Measurements from ENCODE around the gene KATNAL2.
A peak's percentile ranks its signal among the peaks of the same experiment; 100 is the strongest.

Gene KATNAL2

DNA sequence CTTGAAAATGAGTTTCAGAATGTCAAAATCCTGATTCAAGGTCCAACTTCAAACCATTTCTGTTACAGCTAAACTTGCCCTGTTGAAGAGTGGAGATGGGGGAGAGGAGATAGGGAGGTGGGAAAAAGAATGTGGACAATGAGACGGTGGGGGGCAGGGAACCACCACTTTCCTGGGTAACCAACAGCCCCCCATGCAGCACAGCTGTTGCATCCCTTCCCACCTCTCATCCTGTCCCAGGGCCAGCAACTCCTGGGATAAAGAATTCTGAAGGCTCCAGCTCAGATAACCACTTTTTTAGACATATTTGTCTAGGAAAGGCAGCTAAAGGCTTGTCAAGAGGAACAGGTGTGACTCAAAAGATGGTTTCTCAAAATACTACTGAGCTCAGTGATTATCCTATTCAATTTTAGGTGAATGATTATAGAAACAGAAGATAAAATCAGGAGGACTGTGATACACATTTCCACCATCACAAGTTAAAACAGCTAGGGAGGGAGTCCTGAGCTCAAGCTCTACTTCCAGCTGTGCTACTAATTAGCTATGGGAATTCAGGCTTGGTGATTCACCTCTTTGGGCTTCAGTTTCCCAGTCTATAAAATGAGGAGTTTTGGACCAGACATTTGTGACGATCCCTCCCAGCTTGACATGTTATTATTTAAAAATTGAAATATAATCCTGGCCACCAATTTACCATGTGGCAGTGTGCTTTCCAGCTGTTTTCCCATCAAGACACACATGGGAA is 196.6 kb downstream of the KATNAL2 start:
- no peaks in the 10 kb centered on the region for H3K4me1 ChIP-seq (ENCODE audit: control insufficient read depth, insufficient read depth, low read length)
- H3K9ac ChIP-seq (ENCODE audit: low read length): no peak overlapping the region
- H3K27ac ChIP-seq (ENCODE audit: low read depth, low read length): no peak overlapping the region
- no peaks in the 10 kb centered on the region for H3K27me3 ChIP-seq (ENCODE audit: control insufficient read depth, insufficient read depth, low read length)
- peaks cover 9% of the 10 kb centered on the region for H3K36me3 ChIP-seq (ENCODE audit: control insufficient read depth, insufficient read depth, low read length)
- H3K4me3 ChIP-seq (ENCODE audit: low read length): no peak overlapping the region

DNA sequence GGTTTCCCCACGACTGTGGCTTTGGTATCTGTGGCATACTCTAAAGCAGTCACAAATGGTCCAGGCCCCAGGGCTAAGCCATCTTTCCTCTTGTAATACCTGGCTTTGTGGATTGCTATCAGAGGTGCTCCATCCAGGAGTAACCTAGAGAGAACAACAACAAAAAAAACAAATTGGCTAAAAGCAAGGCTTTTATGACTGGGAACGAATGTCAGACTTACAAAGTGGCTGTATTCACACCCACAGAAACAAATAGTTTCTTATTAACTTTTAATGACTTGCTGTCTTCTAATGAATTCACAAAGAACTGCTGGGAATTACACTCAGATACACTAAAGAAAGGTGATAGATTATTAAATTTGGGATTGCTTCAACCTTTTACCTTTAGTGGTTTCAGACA is 197.8 kb downstream of the KATNAL2 start:
- H3K36me3 ChIP-seq (ENCODE audit: control insufficient read depth, insufficient read depth, low read length): peaks cover 7% of the 10 kb centered on the region
- no peak overlapping the region for H3K9ac ChIP-seq (ENCODE audit: low read length)
- H3K4me1 ChIP-seq (ENCODE audit: control insufficient read depth, insufficient read depth, low read length): no peaks in the 10 kb centered on the region
- H3K4me3 ChIP-seq (ENCODE audit: low read length): no peak overlapping the region
- H3K27me3 ChIP-seq (ENCODE audit: control insufficient read depth, insufficient read depth, low read length): no peaks in the 10 kb centered on the region
- H3K27ac ChIP-seq (ENCODE audit: low read depth, low read length): no peak overlapping the region

DNA sequence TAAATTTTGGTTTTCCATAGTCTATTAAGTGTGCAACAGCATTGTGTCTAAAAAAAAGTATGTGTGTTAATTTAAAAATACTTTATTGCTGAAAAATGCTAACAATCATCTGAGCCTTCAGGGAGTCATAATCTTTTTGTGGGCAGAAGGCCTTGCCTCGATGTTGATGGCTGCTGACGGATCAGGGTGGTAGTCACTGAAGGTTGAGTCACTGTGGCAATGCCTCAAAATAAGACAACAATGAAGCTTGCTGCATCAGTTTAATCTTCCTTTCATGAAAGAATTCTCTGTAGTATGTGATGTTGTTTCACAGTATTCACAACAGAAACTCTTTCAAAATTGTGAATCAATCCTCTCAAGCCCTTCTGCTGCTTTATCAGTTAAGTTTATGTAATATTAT is 201.6 kb downstream of the KATNAL2 start:
- Histone ChIP-seq H3K27me3 (ENCODE audit: control insufficient read depth, insufficient read depth, low read length) (no peaks in the 10 kb centered on the region), H3K27ac (ENCODE audit: low read depth, low read length) (no peak overlapping the region), H3K4me1 (ENCODE audit: control insufficient read depth, insufficient read depth, low read length) (no peaks in the 10 kb centered on the region), H3K36me3 (ENCODE audit: control insufficient read depth, insufficient read depth, low read length) (peaks cover 3% of the 10 kb centered on the region), H3K9ac (ENCODE audit: low read length) (no peak overlapping the region), H3K4me3 (ENCODE audit: low read length) (no peak overlapping the region)

DNA sequence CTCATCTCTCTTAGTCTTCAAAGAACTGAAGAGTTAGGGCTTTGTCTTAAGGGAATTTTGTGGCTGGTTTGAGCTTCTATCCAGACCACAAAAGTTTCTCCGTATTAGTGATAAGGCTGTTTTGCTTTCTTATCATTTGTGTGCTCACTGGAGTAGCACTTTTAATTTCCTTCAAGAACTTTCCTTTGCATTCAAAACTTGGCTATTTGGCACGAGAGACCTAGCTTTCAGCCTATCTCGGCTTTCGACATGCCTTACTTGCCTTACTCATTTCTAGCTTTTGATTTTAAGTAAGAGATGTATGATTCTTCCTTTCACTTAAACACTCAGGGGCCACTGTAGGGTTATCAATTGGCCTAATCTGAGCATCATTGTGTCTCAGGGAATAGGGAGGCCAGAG is 203.0 kb downstream of the KATNAL2 start:
- Histone ChIP-seq H3K36me3 (ENCODE audit: control insufficient read depth, insufficient read depth, low read length) (no peaks in the 10 kb centered on the region), H3K9ac (ENCODE audit: low read length) (no peak overlapping the region), H3K4me1 (ENCODE audit: control insufficient read depth, insufficient read depth, low read length) (no peaks in the 10 kb centered on the region), H3K4me3 (ENCODE audit: low read length) (no peak overlapping the region), H3K27me3 (ENCODE audit: control insufficient read depth, insufficient read depth, low read length) (no peaks in the 10 kb centered on the region), H3K27ac (ENCODE audit: low read depth, low read length) (no peak overlapping the region)

DNA sequence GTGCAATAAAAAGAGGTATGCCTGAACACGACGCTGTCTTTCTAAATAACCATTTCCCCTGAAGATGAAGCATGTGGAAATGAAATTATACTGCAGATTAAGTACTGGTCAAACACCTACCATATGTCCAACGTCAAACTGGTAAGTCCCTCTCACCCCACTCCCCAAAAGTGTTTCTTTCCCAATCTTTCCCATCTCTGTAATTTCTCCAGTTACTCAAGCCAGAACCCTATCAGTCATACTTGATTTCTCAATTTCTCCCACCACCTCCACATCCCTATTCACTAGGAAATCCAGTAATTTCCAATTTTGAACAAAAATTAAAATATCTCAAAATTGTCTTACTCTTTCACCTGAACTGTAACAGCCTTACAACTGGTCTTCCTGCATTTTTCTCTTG is 203.7 kb downstream of the KATNAL2 start:
- Histone ChIP-seq H3K27ac (ENCODE audit: low read depth, low read length) (no peak overlapping the region), H3K4me1 (ENCODE audit: control insufficient read depth, insufficient read depth, low read length) (no peaks in the 10 kb centered on the region), H3K36me3 (ENCODE audit: control insufficient read depth, insufficient read depth, low read length) (no peaks in the 10 kb centered on the region), H3K9ac (ENCODE audit: low read length) (no peak overlapping the region), H3K27me3 (ENCODE audit: control insufficient read depth, insufficient read depth, low read length) (no peaks in the 10 kb centered on the region), H3K4me3 (ENCODE audit: low read length) (no peak overlapping the region)

DNA sequence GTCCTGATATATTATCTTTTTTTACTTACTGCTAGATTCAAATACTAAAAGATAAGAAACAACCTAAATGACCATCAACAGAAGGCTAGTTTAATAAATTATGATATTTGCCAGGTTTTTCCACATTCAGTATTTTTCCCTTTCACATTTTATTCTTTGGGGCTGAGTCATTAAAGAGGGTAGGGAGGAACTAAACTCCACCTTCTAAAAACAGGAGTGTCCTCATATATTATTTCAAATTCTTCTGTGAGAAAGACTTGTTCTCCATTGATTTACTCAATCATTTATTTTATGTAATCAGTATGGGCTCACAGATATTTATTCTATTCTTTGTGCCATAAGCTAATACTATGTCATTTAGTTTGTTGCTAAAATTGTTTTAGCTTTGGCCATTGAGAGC is 223.9 kb downstream of the KATNAL2 start:
- Histone ChIP-seq H3K4me3 (ENCODE audit: low read length) (no peak overlapping the region), H3K4me1 (ENCODE audit: control insufficient read depth, insufficient read depth, low read length) (no peaks in the 10 kb centered on the region), H3K27me3 (ENCODE audit: control insufficient read depth, insufficient read depth, low read length) (no peaks in the 10 kb centered on the region), H3K27ac (ENCODE audit: low read depth, low read length) (no peak overlapping the region), H3K9ac (ENCODE audit: low read length) (no peak overlapping the region), H3K36me3 (ENCODE audit: control insufficient read depth, insufficient read depth, low read length) (no peaks in the 10 kb centered on the region)

DNA sequence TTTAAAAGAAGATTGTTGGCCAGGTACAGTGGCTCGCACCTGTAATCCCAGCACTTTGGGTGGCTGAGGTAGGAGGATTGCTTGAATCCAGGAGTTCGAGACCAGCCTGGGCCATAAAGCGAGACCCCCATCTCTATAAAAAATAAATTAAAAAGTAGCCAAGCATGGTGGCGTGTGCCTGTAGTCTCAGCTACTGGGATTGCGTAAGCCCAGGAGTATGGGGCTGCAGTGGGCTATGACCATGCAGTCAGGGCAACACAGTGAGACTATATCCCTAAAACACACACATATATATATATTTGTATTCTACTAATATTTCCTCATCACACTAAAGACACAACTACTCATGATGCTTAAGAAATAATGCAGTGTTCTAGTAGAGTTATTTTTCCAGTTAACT is 225.8 kb downstream of the KATNAL2 start:
- no peak overlapping the region for H3K27ac ChIP-seq (ENCODE audit: low read depth, low read length)
- H3K27me3 ChIP-seq (ENCODE audit: control insufficient read depth, insufficient read depth, low read length): no peaks in the 10 kb centered on the region
- H3K36me3 ChIP-seq (ENCODE audit: control insufficient read depth, insufficient read depth, low read length): no peaks in the 10 kb centered on the region
- H3K9ac ChIP-seq (ENCODE audit: low read length): no peak overlapping the region
- no peak overlapping the region for H3K4me3 ChIP-seq (ENCODE audit: low read length)
- H3K4me1 ChIP-seq (ENCODE audit: control insufficient read depth, insufficient read depth, low read length): no peaks in the 10 kb centered on the region

DNA sequence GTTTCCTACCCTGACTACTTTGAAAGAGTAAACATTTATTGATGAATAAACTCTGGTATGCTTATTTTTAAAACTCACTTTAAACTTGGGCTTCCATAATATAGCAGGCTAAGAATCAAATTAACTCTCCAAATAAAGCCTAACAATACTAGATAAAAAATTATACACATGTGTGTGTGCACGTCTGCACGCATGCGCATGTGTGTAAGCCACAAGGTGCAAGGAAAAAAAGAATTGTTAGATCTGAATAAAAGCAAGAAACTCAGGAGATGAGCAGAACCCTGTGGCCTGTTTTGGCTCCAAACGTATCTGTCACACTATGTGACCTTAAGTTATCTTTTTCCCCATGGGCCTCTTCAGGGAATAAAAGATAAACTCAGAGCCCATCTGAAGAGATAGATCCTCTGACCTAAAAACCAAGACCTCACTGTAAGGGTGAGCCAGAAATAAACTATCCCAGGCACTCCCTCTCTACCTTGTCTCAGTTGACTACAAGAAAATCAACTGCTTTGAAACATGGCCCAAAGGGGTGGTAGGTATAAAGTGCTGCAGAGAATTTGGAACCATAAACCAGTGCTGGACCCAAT is 226.6 kb downstream of the KATNAL2 start:
- H3K9ac ChIP-seq (ENCODE audit: low read length): no peak overlapping the region
- no peak overlapping the region for H3K27ac ChIP-seq (ENCODE audit: low read depth, low read length)

DNA sequence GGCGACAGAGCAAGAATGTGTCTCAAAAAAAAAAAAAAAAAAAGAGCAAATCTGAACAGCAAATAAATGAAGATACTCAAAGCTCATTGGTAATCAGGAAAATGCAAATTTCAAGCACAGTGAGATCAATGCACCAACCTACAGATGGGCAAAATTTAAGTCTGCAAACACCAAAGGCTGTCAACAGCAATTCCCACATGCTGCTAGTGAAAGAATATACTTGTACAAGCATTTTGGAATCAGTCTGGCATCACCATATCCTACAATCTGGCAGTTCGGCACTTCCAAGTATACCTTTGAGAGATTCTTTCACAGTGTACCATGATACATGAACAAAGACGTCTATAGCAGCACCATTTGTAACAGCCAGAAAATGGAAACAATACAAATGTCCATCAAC is 228.8 kb downstream of the KATNAL2 start:
- Histone ChIP-seq H3K9ac (ENCODE audit: low read length) (no peak overlapping the region), H3K4me1 (ENCODE audit: control insufficient read depth, insufficient read depth, low read length) (peaks cover 5% of the 10 kb centered on the region), H3K36me3 (ENCODE audit: control insufficient read depth, insufficient read depth, low read length) (no peaks in the 10 kb centered on the region), H3K27ac (ENCODE audit: low read depth, low read length) (no peak overlapping the region), H3K4me3 (ENCODE audit: low read length) (no peak overlapping the region), H3K27me3 (ENCODE audit: control insufficient read depth, insufficient read depth, low read length) (no peaks in the 10 kb centered on the region)

More for the DNA sequence above, 226.6 kb downstream of the KATNAL2 start:
- H3K4me1 ChIP-seq (ENCODE audit: control insufficient read depth, insufficient read depth, low read length): no peaks in the 10 kb centered on the region
- no peak overlapping the region for H3K4me3 ChIP-seq (ENCODE audit: low read length)
- H3K27me3 ChIP-seq (ENCODE audit: control insufficient read depth, insufficient read depth, low read length): no peaks in the 10 kb centered on the region
- H3K36me3 ChIP-seq (ENCODE audit: control insufficient read depth, insufficient read depth, low read length): no peaks in the 10 kb centered on the region

DNA sequence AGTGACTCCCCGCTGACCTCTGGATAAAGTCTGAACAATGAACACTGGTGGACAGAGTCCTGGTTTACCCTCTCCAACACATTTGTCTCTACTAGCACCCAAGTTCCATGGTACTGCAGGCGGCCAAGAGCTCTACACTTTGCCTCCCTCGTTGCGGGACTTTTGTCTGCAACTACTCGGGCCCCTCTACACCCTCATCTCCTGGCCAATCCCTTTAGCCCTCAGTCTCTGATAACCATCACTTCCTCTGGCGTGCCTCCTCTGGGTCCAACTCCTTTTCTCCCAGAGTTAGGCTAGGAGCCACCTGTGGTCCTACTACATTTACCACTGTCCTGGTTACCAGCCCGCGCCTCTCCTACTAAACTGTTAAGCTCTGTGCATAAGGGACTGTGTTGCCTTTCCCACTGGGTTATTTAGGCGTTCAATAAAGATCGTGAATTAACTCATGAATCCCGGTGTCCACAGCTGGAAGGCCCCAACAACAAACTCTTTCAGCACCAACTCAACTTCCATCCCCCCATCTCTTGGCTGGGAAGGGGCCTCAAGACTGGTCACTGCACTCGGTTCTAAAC is 232.1 kb downstream of the KATNAL2 start:
- Histone ChIP-seq H3K36me3 (ENCODE audit: control insufficient read depth, insufficient read depth, low read length) (no peaks in the 10 kb centered on the region), H3K27me3 (ENCODE audit: control insufficient read depth, insufficient read depth, low read length) (no peaks in the 10 kb centered on the region), H3K4me3 (ENCODE audit: low read length) (peak overlapping the region; percentile 99), H3K4me1 (ENCODE audit: control insufficient read depth, insufficient read depth, low read length) (peaks cover 5% of the 10 kb centered on the region), H3K9ac (ENCODE audit: low read length) (peak overlapping the region; percentile 83), H3K27ac (ENCODE audit: low read depth, low read length) (peak overlapping the region; percentile 92)

DNA sequence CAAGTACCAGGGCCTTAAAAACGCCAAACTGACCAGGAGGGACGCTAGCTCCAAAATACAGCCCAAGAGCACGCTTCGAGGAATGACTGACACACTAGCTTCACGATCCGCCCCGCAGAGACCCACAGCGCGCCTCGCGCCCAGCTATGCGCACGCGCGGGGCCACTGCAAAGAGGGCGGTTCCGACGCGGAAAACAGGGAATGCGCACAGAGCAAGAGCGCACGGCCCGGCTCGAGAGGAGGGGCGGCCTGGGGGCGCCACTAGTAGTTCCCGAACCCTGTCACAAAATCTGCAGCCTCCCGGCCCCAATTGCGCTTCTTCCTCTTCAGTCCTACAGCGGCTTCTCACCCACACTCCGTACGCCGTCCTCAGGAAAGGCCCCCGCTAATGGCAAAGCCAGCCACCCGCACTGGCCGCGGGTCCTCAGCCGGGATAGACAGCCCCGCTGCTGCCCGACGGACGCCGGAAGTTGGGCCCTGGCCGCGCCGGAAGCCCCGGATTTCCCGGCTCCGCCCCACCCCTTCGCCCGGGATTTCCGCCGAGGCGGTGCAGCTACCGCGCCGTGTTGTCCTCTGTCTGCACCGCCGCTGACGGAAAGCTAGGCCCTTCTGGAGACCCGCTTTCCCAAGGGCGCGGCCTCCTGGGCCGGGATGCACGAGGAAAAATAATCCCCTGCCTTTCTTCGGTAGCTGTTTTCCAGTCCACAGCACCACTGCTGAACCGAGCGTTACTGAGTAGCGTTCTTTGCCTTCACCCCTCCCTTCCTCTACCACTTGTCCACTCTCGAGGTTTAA is 232.8 kb downstream of the KATNAL2 start, which contains the start of gene HDHD2:
Gene HDHD2, minus strand, starts transcription at position 472 of the 795 bp plus-strand sequence. CDS start 14,061 bp downstream, outside the sequence.
- H3K27ac ChIP-seq (ENCODE audit: low read depth, low read length): peak within 1 kb of the TSS; percentile 92
- peak within 1 kb of the TSS; percentile 83 for H3K9ac ChIP-seq (ENCODE audit: low read length)
- no peaks in the 10 kb centered on the region for H3K36me3 ChIP-seq (ENCODE audit: control insufficient read depth, insufficient read depth, low read length)
- H3K4me1 ChIP-seq (ENCODE audit: control insufficient read depth, insufficient read depth, low read length): peaks cover 5% of the 10 kb centered on the region
- no peaks in the 10 kb centered on the region for H3K27me3 ChIP-seq (ENCODE audit: control insufficient read depth, insufficient read depth, low read length)
- H3K4me3 ChIP-seq (ENCODE audit: low read length): peak within 1 kb of the TSS; percentile 99

DNA sequence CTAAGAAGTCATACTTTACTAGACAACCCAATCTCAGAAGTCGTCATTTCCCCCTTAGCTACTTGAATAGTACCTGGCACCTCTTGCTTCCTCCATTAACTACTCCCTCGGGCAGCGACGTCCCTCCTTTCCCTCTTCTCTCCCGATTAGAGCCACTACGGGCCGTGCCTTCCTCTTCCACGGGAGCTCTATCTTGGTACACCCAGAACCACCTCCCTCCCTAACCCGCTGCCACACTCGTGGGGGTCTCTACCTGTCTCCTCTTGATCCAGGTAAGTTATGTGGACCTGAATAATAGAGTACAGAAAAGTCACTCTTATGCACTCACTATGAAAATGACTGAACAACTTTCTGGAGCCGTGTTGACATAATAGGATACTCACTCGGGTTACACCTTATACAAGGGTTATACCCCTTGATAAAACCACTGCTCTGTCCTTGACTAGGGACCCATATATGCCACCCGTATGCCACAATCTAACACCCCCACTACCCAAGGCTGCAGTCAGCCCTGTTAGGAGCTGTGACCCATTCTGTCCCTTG is 233.5 kb downstream of the KATNAL2 start:
- H3K27me3 ChIP-seq (ENCODE audit: control insufficient read depth, insufficient read depth, low read length): no peaks in the 10 kb centered on the region
- peak overlapping the region; percentile 58 for H3K9ac ChIP-seq (ENCODE audit: low read length)
- peak overlapping the region; percentile 99 for H3K4me3 ChIP-seq (ENCODE audit: low read length)
- H3K27ac ChIP-seq (ENCODE audit: low read depth, low read length): peak overlapping the region; percentile 92
- peaks cover 5% of the 10 kb centered on the region for H3K4me1 ChIP-seq (ENCODE audit: control insufficient read depth, insufficient read depth, low read length)
- no peaks in the 10 kb centered on the region for H3K36me3 ChIP-seq (ENCODE audit: control insufficient read depth, insufficient read depth, low read length)

All from rectal smooth muscle tissue (tissue), 1 donor.